Fibroblast of pulmonary artery (primary cell): Measurements from ENCODE around the gene MT1G.
"Not testable (repeated sequence)": the region's sequence is repeated elsewhere in the genome, so short reads cannot be mapped to it uniquely, and the experiment has no call there.

Experiments used
- DNase-seq: peaks from one replicate; pipeline ENCODE4 v3.0.0-alpha.2; 2010; ENCODE audit warnings: low read depth
- H3K4me3 ChIP-seq: replicated peaks from 2 replicates; pipeline ENCODE4 v1.5.1; 2011; ENCODE audit warnings: low read depth, mild to moderate bottlenecking, control low read depth, low read length, moderate library complexity
- CTCF ChIP-seq: IDR thresholded peaks from 2 replicates; pipeline ENCODE4 v1.5.1; 2011; ENCODE audit warnings: mild to moderate bottlenecking, control low read depth, low read length, inconsistent platforms; ENCODE audit errors: missing control alignments

The MT1G gene

GRCh38 chr16:56667581-56668571 lies at the start of gene MT1G:
Gene MT1G (minus strand): TSS chr16:56668065. CDS start chr16:56667993, 72 bp downstream.
- no peak within 1 kb of the TSS for H3K4me3 ChIP-seq
- no peak for TF ChIP-seq CTCF
- no peak for DNase-seq

GRCh38 chr16:56717532-56717931 lies 49.7 kb upstream of the MT1G start:
- not testable (repeated sequence) for DNase-seq, H3K4me3 ChIP-seq

- TF ChIP-seq CTCF, result no peak
- DNase-seq, result no peak
- no peak overlapping the region for H3K4me3 ChIP-seq
These were observed 48.9 kb upstream of the MT1G start for GRCh38 chr16:56716761-56717160.

GRCh38 chr16:56715126-56715525 lies 47.3 kb upstream of the MT1G start:
- no peak overlapping the region for H3K4me3 ChIP-seq
- no peak for TF ChIP-seq CTCF
- DNase-seq, result no peak

- no peak for DNase-seq
- H3K4me3 ChIP-seq, result no peak overlapping the region
- TF ChIP-seq CTCF, result no peak
These were observed 45.9 kb upstream of the MT1G start for GRCh38 chr16:56713794-56714193.

- no peak overlapping the region for H3K4me3 ChIP-seq
- no peak for DNase-seq
- no peak for TF ChIP-seq CTCF
These were observed 44.0 kb upstream of the MT1G start for GRCh38 chr16:56711862-56712261.

GRCh38 chr16:56710181-56710737 lies 42.4 kb upstream of the MT1G start:
- no peak overlapping the region for H3K4me3 ChIP-seq
- DNase-seq, result no peak
- no peak for TF ChIP-seq CTCF
